Activated CD4-positive, CD25-positive, alpha-beta regulatory T cell treated with anti-CD3 and anti-CD28 coated beads, Interleukin-2, amount 50 U/mL, for 72 hours (primary cell): ENCODE data around the gene PSMD14.

Experiments
- DNase-seq: peaks from one replicate; pipeline ENCODE4 v3.0.0; 2021

Gene PSMD14

GRCh38 chr2:161388146-161388779 lies 80.0 kb downstream of the PSMD14 start:
- DNase-seq, result no peak

DNA sequence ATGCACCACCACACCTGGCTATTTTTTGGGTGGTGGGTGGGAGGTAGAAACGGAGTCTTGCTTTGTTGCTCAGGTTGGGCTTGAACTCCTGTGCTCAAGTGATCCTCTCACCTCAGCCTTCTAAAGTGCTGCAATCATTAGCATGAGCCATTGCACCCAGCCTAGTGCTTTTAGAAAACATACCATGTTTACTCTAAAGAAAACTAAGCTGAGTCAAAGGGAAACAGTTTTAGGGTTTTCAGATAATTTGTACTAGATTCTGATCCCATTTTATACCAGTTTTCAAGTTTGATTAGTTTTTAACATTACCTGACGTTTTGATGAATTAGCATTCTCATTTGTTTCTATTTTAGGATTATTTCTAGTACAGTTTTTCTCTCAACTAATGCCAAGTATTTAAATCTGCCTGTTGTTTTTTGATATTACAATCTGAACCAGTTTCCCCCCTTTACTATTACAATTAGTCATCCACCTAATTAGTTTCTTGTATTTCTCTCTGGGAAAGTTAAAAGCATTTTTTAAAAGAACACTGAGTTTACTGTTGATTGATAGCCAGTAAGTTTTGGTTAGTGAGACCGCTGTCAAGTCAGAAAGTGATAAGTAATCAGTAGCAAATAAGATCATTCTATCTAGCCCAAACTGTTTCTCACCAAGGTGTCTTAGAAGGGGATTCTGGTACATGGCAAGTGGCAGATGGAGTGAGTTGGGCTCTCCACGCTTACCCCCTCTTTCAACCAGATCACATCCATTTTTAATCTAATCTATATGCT lies 83.7 kb downstream of the PSMD14 start:
- no peak for DNase-seq

- no peak for DNase-seq
These were observed 91.9 kb downstream of the PSMD14 start for GRCh38 chr2:161400076-161400475.

GRCh38 chr2:161402297-161402696 lies 94.1 kb downstream of the PSMD14 start:
- no peak for DNase-seq

- no peak for DNase-seq
These were observed 98.1 kb downstream of the PSMD14 start for GRCh38 chr2:161406316-161406715.

DNA sequence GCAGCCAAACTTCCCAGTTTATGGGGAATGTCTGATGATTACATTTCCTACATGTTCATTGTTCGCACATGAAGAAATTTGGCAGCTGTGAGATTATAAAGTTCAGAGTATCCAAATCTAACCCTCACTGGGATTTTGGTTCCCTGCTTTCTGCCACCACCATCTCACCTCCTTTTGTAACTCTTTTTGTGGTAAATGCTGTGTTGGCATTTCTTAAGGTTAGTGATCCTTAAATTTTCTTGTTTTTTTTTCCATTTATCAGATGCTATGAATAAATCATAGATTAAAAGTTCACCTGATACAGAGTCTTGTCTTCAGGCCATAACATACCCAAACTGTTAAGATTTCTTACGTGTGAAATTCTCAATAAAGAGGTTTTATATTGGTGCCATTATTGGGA lies 99.4 kb downstream of the PSMD14 start:
- DNase-seq, result no peak

DNA sequence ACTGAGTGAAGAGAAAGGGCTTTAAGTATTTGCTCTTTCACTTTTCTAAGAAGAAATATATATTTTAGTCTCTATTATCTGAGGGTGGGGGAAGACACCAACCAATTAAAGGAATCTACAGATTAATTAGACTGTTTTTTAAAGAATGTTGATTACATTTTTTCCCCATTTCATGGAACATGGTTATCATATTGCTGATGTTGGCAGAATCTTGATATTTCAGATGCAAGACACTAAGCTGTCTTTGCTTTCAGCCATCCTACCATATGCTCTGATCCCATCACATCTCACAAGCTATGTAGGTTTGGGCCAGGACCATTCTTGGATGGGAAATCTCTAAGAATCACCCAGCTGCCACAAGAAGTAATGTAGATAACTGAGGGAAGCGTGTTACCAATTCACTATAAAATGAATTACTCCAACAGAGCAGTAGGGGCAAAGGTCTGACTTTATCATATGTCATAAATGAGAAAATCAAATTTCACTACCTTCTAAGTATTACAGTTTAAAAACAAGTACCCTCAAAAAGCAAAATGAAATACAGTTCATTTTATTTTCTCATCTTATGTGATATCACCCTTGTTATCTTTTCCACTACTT lies 101.2 kb downstream of the PSMD14 start:
- DNase-seq, result no peak

DNA sequence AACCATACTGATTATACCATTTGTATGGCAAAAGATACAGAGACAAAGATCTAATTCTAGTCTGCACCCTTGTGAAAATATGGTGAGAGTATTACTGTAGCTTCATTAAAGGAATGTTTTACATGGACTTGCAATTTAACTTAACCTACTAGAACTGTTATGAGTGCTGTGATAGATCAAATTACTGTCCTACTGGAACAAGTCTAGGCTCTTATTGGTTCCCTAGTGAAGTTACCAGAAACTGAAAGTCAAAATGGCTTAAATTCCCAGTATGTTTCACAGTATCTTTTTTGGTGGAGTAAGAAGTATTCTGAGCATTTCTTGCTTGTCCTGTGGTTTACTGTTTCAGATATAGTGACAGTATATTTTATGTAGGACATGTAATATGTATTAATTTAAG lies 104.1 kb downstream of the PSMD14 start:
- DNase-seq, result no peak

- DNase-seq, result no peak
These were observed 106.1 kb downstream of the PSMD14 start for GRCh38 chr2:161414042-161415033.

- no peak for DNase-seq
These were observed 107.1 kb downstream of the PSMD14 start for GRCh38 chr2:161415034-161415986.

DNA sequence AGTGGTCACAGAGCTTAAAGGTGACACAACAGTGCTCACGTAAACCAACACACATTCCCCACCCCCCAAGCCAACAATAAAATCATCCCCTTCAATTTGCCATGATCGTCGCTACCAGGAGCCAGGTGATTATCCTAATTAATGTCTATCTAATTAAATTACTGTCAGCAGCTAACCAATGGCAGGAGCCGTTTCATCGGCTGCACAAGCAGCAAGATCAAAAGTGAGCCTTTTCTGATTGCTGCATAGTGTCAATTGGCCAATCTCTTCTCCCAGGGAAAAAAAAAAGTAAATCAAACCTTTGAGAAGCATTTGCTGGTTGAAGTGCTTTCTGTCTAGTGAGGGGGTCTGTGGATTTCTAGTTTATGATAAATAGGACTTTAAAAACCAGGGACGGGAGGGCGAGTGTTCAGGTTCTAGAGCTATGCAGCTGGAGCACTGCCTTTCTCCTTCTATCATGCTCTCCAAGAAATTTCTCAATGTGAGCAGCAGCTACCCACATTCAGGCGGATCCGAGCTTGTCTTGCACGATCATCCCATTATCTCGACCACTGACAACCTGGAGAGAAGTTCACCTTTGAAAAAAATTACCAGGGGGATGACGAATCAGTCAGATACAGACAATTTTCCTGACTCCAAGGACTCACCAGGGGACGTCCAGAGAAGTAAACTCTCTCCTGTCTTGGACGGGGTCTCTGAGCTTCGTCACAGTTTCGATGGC lies 107.9 kb downstream of the PSMD14 start, which contains the start of gene TBR1:
Gene TBR1 (plus strand): TSS at position 311 of the 721 bp plus-strand sequence. CDS start 114 bp downstream, at position 425.
- DNase-seq, result no peak

GRCh38 chr2:161416708-161417437 lies 108.6 kb downstream of the PSMD14 start:
- no peak for DNase-seq

DNA sequence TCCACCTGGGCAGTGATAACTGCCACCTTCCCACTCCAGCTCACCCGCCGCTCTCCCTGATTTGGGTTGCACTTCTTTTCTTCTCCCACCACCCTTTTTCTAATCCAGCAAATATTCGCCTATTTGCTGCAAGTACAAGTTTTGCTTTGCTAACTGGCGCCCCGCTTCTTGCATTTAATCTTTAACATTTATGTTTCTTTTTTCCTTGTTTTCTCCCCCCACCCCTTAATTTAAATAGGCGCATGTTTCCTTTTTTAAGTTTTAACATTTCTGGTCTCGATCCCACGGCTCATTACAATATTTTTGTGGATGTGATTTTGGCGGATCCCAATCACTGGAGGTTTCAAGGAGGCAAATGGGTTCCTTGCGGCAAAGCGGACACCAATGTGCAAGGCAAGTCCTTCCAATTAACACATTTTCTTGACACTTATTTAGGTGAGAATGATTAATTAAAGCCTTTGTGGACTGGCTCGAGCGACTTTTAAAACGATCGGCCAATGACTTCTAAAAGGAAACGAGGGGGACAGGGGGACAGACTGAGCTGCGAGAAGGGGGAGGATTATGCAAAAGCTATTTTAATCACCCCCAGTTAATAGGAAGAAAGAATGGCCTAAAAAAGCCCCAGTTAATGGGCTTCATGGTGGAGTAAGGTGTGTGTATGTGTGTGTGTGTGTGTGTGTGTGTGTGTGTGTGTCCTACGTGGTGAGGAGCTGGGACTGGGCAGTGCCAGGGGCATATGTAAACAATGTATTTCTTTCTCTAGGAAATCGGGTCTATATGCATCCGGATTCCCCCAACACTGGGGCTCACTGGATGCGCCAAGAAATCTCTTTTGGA lies 109.4 kb downstream of the PSMD14 start:
- no peak for DNase-seq

- no peak for DNase-seq
These were observed 110.1 kb downstream of the PSMD14 start for GRCh38 chr2:161418275-161418714.

DNA sequence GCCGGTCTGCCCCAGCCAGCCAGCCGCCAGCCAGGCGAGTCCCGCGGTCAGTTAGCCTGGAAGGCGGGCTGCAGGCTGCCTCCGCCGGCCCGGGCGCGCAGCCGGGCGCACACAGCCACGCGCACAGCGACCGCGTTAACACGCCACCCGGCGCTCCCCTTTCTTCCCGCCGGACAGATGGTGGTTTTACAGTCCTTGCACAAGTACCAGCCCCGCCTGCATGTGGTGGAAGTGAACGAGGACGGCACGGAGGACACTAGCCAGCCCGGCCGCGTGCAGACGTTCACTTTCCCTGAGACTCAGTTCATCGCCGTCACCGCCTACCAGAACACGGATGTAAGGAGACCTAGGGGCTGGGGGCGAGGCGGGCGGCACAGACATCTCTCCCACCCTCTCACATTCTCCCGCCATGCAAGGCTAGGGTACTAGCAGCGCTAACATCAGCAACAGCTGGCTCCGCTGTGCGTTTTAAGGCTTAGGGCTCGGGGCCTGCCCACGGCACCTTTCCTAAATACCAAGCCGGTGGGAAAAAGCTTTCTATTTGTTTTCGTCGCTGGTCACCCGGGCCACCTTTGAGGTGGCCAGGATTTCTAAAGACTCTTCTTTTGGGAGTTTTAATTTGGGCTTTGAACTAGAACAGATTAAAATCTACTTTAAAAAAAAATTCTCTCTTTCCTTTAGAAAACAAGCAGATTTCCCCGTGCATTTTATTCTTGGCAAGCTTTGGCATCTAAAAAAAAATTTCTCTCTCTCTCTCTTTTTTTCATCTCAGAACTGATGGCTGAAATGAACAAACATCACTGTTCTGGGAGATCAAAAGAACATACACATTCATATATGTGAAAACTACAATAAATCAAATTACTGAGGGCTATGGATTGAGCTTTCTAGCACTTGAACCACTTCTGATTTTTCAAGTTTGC lies 110.8 kb downstream of the PSMD14 start:
- no peak for DNase-seq

DNA sequence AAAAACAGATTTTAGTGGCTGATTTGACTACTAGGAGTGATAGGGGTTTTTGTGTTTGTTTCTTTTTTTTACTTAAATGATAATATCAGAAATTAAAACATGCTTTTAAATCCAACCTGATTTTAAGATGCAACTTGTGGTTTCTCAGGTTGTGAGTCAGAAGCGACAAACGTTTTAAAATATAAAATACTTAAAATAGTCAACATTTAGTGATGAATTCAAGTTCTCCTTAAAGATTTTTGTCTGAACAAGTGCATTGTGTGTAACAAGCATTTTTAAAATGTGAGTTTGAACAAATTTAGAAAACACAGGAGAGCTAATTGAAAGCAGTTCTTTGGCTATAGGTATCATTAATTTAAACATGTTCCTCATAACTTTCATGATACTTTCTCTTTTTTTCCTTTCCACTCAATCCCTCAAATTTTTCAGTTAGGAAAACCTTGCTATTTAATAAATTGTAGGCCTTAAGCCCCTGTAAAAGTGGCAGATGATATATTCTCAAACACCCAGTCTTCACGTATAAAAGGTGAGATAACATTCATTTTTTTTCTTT lies 111.5 kb downstream of the PSMD14 start:
- DNase-seq, result no peak

DNA sequence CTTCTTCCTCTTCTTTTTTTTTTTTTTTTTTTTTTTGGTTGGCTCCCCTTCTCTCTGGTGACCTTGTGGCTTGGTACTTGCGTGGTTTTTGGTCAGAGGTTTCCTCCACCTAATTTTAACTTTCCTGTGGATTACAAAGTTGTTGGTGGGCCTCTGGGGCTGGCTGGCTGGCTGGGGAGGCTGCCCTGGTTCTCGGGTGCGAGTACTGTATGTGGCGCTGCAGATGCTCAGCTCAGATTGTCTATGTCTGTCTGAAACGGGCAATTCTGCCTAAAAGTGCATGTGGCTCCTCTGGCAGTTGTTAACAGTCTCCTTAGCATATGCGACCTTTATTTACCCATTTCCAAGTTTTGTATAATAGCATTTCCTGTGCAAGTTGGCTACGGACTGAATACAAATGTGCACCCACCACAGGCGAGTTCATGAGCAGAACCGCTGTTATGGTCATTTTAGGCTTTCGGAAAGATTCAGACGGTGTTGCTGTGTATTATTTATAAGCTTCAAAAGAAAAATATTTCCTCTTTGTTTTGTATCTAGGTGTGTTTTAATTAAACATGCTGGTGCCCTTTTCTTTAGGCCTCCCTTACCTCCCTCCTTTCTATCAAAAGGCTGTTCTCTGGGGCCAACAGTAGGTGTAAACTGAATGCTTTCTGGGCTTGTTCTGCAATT lies 112.3 kb downstream of the PSMD14 start:
- DNase-seq, result no peak
